HS-5 (cell line): ENCODE measurements around the gene IQSEC1.

Source experiments
- DNase-seq: peaks from one replicate; pipeline ENCODE4 v3.0.0-alpha.2; 2012; ENCODE audit warnings: low read depth

IQSEC1 gene

GRCh38 chr3:13015286-13016082 is 57.7 kb downstream of the IQSEC1 start:
- no peak for DNase-seq

GRCh38 chr3:13014755-13015285 is 58.4 kb downstream of the IQSEC1 start:
- no peak for DNase-seq

GRCh38 chr3:13013994-13014754 is 59.1 kb downstream of the IQSEC1 start:
- no peak for DNase-seq

GRCh38 chr3:13013566-13013965 is 59.7 kb downstream of the IQSEC1 start:
- no peak for DNase-seq

GRCh38 chr3:13013151-13013561 is 60.1 kb downstream of the IQSEC1 start:
- no peak for DNase-seq

- no peak for DNase-seq
Observed at GRCh38 chr3:13012221-13012691, 61.0 kb downstream of the IQSEC1 start.

- DNase-seq: no peak
Observed at GRCh38 chr3:13011573-13012220, 61.5 kb downstream of the IQSEC1 start.

GRCh38 chr3:13010780-13011572 is 62.3 kb downstream of the IQSEC1 start:
- DNase-seq: no peak

GRCh38 chr3:13009946-13010315 is 63.3 kb downstream of the IQSEC1 start:
- DNase-seq: no peak

- no peak for DNase-seq
Observed at GRCh38 chr3:13009132-13009945, 63.9 kb downstream of the IQSEC1 start.

- no peak for DNase-seq
Observed at GRCh38 chr3:13008155-13008995, 64.9 kb downstream of the IQSEC1 start.

GRCh38 chr3:13007251-13007941 is 65.8 kb downstream of the IQSEC1 start:
- DNase-seq: no peak

GRCh38 chr3:13006216-13006990 is 66.8 kb downstream of the IQSEC1 start:
- DNase-seq: no peak

GRCh38 chr3:13005301-13005700 is 67.9 kb downstream of the IQSEC1 start:
- no peak for DNase-seq

GRCh38 chr3:13004376-13004775 is 68.9 kb downstream of the IQSEC1 start:
- no peak for DNase-seq

GRCh38 chr3:13003608-13004007 is 69.6 kb downstream of the IQSEC1 start:
- DNase-seq: no peak

GRCh38 chr3:13002398-13003124 is 70.7 kb downstream of the IQSEC1 start:
- DNase-seq: no peak
